ENCODE measurements around the gene PXMP2.
"Not testable (repeated sequence)": the region's sequence is repeated elsewhere in the genome, so short reads cannot be mapped to it uniquely, and the experiment has no call there.

DNA sequence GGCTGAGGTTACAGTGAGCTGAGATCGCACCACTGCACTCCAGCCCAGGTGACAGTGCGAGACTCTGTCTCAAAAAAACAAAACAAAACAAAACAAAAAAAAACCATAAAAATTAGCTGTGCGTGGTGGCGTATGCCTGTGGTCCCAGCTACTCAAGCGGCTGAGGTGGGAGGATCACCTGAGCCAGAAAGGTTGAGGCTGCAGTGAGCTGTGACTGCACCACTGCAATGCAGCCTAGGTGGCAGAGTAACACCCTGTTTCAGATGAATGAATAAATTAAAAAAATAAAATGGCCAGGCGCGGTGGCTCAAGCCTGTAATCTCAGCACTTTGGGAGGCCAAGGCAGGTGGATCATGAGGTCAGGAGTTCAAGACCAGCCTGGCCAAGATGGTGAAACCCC is 66.3 kb downstream of the PXMP2 start:
- TF ChIP-seq POLR2A (IDR thresholded peaks at IDR 0.05; ENCODE audit: low read length); GATA1 (IDR thresholded peaks at IDR 0.05; ENCODE audit: low read depth, low read length): not testable (repeated sequence)

Data from erythroblast (primary cell).